ENCODE data around the gene SPINK9.
"Not testable (repeated sequence)": the region's sequence is repeated elsewhere in the genome, so short reads cannot be mapped to it uniquely, and the experiment has no call there.

Gene SPINK9

DNA sequence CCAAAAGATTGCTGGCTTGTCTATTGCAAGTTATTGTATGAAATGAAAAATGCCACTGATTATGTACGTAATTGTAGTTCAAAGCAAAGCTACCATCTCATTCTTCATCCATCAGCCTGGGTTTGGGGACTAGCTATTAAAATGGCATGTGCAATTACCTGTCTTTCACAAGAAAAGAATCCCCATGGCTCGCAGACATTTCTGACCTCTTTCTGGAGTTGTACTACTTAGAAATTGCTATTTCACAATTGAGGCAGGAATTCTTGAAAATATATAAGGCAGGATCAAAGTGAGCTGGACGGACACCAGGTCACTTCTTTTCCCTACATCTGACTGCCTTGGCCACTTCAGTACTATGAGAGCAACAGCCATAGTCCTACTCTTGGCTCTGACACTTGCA lies at the start of gene SPINK9:
SPINK9 (plus strand) TSS at position 301 of the 400 bp plus-strand sequence; CDS start at position 356, 55 bp downstream.
- no peak for DNase-seq

DNA sequence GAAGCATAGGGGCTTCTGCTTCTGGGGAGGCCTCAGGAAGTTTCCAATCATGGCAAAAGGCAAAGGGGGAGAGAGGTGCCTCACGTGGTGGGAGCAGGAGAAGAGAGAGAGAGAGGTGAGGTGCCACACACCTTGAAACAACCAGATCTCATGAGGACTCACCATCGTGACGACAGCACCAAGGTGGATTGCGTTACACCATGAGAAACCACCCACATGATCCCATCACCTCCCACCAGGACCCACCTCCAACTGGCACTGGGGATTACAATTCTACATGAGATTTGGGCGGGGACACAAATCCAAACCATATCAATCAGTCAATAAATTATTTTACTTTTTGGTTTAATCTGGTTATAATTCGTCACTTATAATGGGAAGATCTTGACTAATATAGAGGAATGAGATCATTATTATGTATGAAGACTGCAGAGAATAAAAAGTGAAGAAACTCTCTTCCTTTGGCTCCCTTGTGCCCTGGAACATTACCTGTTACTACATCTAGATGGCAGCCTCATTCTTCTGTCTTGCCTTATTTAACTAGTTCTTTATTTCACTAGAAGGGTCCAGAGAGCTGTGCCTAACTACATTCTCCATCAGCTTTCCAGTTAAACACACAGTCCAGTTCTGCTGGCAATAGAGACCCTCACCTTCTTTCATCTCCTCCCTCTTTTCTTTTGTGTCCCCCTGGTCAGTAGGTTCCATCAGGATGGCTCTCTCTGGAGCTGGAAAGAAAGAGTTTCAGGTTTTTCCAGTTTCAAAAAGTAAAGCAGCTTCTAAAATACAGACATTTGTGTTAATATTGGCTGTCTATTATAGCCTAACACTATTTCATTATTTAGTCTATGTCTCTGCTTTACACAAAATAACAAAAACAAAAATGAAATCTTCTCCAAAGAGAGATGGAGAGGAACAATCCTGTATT lies 44.8 kb upstream of the SPINK9 start:
- DNase-seq = peak; percentile 8

DNA sequence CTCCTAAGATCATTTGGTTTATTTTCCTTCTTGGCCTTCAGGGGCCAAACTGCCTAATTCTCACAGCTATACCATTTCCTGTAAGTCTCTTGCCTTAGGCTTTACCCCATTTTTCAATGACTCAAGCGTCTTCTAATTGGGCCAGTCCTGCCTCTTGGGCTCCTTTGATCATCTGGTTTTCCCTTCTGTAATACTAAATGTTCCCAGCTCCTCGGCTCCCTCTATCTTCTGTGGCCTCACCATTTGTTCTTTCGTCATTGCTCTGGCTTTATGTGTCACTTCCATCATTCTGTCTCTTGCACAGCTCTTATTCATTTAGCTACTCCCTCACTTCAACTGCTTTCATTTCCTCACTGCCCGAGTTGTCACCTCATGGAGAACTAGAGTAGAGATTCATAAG lies 37.6 kb upstream of the SPINK9 start:
- no peak for DNase-seq

DNA sequence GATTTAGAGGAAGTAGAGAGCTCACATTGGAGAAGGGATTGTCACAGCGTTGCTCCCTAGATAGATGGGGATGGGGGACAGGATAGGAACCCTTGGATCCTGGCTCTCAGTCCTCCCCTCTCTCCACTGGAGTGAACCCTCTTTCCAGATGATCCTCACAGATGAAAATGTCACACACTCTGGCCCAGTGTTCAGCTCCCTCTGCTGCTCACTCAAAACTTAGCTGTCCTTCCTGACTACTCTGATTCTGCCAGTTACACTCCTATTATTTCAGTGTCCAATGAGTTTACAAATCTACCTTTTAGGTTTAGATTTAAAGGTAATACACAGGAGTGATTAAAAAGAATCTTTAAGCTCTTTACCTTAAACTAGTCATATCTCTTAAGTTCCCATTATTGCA lies 28.9 kb upstream of the SPINK9 start:
- DNase-seq = no peak

DNA sequence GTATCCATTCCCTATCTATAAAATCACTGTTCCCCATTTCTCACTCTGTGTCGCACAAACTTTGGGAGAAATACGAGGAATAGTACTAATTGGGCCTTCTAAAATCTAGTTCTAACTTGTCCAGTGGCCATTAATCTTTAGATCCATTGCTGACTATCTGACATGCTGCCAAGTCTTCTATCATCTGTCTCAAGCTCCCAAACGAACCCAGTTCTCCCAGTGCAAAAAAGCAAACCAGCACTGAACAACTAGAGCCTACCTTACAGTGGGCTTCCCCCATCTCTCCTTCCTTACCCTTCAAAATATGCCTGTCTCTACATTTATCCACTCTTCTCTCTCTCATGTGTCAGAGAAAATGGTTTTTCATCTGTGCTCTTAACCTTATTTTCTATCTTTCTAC lies 26.3 kb upstream of the SPINK9 start:
- DNase-seq = no peak

DNA sequence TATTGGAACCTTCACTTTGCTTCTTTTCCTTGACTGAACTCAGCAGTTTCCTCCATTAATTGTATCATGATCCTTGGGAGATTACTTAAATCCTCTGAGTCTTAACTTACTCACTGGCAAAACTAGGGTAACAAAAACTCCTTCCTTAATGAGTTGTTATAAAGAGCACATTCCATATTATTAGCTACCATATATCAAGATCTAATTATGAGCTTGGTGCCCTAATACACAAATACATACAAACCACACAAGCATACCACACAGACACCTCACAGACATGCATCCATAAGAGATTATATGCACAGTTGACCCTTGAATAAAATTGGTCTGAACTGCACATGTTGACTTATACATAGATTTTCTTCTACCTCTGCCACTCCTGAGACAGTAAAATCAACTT lies 25.6 kb upstream of the SPINK9 start:
- no peak for DNase-seq

DNA sequence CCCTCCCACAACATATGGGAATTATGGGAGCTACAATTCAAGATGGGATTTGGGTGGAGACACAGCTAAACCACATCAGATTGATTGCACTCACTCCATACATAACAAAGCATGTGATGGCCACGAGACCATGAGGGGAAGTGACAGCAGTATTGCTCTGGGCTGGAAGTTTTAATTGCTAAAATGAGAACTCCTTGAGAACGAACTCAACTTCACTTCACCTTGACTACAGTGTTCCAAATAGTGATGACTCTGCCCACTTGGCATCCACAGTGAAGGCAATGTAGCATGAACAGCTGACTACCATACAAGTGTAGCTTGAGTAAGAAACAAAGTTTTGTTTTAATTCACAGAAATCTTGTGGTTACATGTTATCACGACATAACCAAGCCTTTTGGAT lies 23.9 kb upstream of the SPINK9 start:
- DNase-seq = no peak

DNA sequence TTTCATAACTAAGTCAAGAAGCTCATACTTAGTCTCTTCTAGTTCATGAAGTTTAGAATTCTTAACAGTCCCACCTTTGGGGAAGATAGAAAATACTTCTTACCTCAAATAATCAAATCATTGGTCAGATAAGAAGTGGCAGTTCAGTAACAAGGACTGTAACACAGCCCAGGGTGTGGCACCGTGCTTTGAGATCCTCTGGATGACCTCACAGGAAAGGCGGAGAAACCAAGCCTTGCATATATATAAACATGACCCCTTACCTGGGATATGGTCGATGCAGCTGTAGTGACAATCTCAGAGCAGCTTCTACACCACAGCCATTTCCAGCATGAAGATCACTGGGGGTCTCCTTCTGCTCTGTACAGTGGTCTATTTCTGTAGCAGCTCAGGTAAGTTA lies 23.2 kb upstream of the SPINK9 start, which contains the start of gene SPINK7:
SPINK7 (plus strand) TSS at position 271 of the 400 bp plus-strand sequence; CDS start at position 332, 61 bp downstream.
- DNase-seq = no peak

DNA sequence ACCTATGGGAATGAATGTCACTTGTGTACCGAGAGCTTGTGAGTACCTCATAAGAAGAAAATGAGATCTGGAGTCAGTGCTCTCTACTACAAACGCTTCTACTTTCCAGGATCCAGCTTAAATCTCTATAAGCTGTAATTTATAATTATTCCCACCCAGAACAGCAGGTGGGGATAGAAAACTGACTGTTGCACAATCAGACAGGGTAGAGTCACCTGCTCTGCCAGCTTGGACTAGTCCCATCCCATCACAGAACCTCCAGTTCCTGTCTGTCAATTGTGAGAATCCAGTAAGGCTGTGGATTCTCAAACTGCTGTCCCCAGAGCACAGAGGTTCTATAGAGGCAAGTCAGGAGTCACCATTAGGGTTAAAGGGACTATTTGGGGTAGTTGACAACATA lies 21.2 kb upstream of the SPINK9 start:
- no peak for DNase-seq

GRCh38 chr5:148314731-148315130 lies 20.6 kb upstream of the SPINK9 start:
- no peak for DNase-seq

- not testable (repeated sequence) for DNase-seq
Observed at GRCh38 chr5:148320011-148320963, 15.1 kb upstream of the SPINK9 start.

- DNase-seq = no peak
Observed at GRCh38 chr5:148333262-148333849, 2.0 kb upstream of the SPINK9 start.

DNA sequence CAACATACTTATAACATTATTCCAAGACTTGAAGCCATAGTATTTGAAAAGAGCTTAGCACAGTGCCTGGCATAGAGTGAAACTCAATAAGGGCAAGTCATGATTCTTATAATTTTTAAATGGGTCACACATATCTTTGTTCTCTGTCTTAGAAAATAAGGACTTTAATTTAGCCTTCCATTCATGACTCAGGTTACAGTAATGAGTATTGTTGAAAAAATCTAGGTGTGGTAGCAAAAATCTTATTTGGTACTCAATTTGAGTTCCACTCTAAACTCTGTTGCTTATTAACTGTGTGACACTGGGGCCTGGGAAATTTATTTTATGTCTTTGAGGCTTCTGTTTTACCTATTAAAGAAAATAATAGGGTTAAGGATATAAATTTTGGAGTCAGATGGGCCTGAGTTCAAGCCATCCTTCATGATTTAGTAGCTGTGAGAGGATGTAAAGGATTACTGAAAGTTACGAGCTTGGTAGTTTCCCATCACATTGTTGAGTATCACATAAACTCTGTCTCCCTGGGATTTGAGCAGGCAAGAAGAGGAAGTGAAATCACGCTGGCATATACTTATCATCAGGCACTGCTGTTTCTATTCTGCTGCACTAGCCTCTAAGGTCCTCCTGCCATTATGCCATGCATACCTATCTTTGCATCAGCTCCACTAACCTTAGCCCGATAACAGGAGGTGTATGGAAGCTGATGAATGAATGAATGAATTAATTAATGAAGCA lies 1.5 kb downstream of the SPINK9 start:
- no peak for DNase-seq

GRCh38 chr5:148342371-148343045 lies 7.1 kb downstream of the SPINK9 start:
- no peak for DNase-seq

GRCh38 chr5:148343046-148343407 lies 7.7 kb downstream of the SPINK9 start:
- no peak for DNase-seq

GRCh38 chr5:148343603-148344487 lies 8.5 kb downstream of the SPINK9 start:
- DNase-seq = no peak

GRCh38 chr5:148347706-148348105 lies 12.3 kb downstream of the SPINK9 start:
- DNase-seq = no peak

DNA sequence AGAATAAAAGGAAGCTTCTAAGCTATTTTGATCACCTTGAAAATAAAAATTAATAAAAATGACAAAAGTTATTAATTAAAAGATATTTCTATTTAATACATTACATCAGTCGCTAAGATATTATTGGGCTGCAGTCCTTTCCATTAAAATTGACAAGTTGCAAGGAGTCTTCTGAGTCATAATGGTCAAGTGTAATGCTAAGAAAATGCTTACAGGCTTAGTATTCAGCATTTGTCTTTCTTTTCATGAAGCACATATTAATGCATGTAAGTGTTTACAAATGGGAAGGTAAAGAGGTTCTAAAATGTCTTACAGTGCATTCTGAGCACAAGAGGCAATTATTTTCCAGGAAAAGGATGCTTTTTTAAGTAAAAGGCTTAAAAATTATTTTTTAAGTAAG lies 17.3 kb downstream of the SPINK9 start:
- DNase-seq = no peak

DNA sequence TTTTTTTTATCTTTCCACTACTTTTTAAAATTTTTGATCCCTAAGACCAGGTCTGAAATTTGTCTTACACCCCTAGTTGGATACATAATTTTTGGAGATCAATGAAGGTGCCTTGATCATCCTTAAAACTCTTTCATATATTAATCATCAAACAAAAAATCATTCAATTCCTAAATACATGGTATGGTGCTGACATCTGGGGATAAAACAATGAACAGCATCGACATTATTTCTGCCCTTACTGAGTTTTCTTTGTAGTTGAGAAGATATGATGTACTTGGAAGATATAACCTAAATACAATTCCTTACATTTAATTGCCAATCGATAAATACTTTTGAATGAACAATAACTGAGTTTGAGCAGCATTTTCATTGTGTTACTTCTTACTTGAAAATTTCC lies 18.3 kb downstream of the SPINK9 start:
- no peak for DNase-seq

DNA sequence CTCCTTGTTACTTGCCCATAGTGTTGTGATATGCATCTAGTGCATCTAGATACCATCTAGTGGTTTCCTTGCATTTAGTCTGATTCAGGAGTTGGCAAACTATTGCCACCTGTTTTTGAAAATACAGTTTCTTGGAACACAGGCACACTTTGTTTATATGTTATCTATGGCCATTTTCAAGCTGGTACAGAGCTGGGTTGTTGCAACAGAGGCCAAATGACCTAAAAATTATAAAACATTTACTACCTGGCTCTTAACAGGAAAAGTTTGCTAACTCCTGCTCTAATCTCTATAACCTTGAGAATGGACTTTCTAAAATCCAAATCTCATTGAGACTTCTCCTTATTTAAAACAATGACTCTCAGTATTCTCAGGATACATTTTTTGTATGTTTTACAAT lies 29.0 kb downstream of the SPINK9 start:
- DNase-seq = no peak

- DNase-seq = no peak
Observed at GRCh38 chr5:148368299-148368698, 32.9 kb downstream of the SPINK9 start.

Data from NCI-H2029 treated with DMSO at 0.1 percent for 48 hours (cell line).